ENCODE measurements around the gene SEMA5A. TPM values are rescaled to one million over a fixed set of nuclear protein-coding genes. Genes with fewer than 3 reads are reported as not detected.

The SEMA5A gene
- polyA plus RNA-seq, 1 of the 3 experiments (the other 2 are of a cell fraction) = 0.58 TPM

DNA sequence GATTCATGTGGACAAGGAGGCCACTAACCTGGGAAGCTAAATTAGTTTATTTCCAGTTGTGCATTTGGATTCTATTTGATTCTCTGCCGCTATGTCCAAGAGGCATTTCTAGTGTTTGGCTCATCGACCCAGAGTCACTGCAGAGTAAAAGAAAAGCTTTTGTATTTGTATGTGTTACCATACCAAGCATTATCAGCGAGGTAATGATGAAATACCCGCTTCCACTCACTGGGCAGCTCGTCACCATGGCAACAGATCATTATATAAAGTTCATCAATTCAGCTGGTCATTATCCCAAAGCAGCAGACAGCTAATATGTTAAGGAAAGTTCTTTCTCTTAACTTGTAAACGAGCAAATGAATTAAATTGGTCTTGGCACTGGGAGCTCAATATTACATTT, 380.3 kb downstream of the SEMA5A start:
- DNase-seq = no peak
- CTCF ChIA-PET = interaction anchor here (1.0 to 2.7 kb wide), 4 partner anchors 9 to 42 kb away, joined by 3 to 11 read pairs (median 4); no protein-coding TSS in a partner anchor

DNA sequence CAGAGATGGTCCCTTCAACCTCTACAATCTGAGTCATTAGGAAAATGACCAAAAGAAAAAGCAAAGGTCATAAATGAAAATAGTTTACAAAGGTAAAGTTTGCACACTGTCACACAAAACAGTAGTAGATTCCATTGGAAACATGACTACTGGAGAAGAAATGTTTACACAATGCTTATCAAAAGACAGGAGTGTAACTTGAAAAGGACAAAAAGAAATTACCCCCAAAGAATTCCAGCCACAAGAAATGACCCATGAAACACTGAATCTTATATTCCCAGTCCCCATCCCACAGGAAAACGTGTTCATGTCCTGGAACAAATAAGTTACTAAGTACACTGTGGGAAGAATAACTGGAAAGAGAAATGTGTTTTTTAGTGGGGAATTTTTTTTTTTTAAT, 385.1 kb downstream of the SEMA5A start:
- WGBS (ENCODE audit: low lambda C conversion rate) = 17% methylated on average over 1 of the region's 1 CpG
- Histone ChIP-seq H3K27ac (ENCODE audit: low read depth in 2 of 2, low read length in 1 of 2) (no peak overlapping the region), H3F3A (replicated peaks; ENCODE audit: insufficient read depth) (no peaks in the 10 kb centered on the region), H3K9ac (no peak overlapping the region), H3K79me2 (ENCODE audit: insufficient read depth) (no peaks in the 10 kb centered on the region), H2AFZ (ENCODE audit: low read depth) (no peak overlapping the region), H3K27me3 (ENCODE audit: insufficient read depth) (no peaks in the 10 kb centered on the region), H4K20me1 (ENCODE audit: insufficient read depth) (no peaks in the 10 kb centered on the region), H3K4me1 (ENCODE audit: control insufficient read depth in 1 of 2, insufficient read depth in 2 of 2, low read depth in 1 of 2, low read length in 1 of 2) (no peaks in the 10 kb centered on the region; a peak in 1 of 4 replicates), H3K36me3 (replicated peaks in 1 of 2; ENCODE audit: control insufficient read depth in 1 of 2, insufficient read depth in 2 of 2, low read length in 1 of 2) (no peaks in the 10 kb centered on the region), H3K4me3 (ENCODE audit: low read depth in 2 of 2, low read length in 1 of 2) (no peak overlapping the region), H3K4me2 (no peak overlapping the region), H3K9me2 (no peaks in the 10 kb centered on the region), H3K9me3 (no peaks in the 10 kb centered on the region)
- no peak for DNase-seq
- TF ChIP-seq TEAD4 (IDR thresholded peaks at IDR 0.05; ENCODE audit: borderline replicate concordance, insufficient read depth) (no peak), NFIC (IDR thresholded peaks at IDR 0.05; ENCODE audit: borderline replicate concordance) (no peak), YY1 (IDR thresholded peaks at IDR 0.05; ENCODE audit: low read depth) (no peak), RAD21 (IDR thresholded peaks at IDR 0.05; ENCODE audit: low read length) (no peak)
- TF ChIP-seq, protein P1, sequence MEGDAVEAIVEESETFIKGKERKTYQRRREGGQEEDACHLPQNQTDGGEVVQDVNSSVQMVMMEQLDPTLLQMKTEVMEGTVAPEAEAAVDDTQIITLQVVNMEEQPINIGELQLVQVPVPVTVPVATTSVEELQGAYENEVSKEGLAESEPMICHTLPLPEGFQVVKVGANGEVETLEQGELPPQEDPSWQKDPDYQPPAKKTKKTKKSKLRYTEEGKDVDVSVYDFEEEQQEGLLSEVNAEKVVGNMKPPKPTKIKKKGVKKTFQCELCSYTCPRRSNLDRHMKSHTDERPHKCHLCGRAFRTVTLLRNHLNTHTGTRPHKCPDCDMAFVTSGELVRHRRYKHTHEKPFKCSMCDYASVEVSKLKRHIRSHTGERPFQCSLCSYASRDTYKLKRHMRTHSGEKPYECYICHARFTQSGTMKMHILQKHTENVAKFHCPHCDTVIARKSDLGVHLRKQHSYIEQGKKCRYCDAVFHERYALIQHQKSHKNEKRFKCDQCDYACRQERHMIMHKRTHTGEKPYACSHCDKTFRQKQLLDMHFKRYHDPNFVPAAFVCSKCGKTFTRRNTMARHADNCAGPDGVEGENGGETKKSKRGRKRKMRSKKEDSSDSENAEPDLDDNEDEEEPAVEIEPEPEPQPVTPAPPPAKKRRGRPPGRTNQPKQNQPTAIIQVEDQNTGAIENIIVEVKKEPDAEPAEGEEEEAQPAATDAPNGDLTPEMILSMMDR (IDR thresholded peaks at IDR 0.05) = no peak
- TF ChIP-seq, protein P2, sequence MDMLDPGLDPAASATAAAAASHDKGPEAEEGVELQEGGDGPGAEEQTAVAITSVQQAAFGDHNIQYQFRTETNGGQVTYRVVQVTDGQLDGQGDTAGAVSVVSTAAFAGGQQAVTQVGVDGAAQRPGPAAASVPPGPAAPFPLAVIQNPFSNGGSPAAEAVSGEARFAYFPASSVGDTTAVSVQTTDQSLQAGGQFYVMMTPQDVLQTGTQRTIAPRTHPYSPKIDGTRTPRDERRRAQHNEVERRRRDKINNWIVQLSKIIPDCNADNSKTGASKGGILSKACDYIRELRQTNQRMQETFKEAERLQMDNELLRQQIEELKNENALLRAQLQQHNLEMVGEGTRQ (IDR thresholded peaks at IDR 0.05; ENCODE audit: borderline replicate concordance, low read depth, low read length) = no peak
- ChIA-PET POLR2A (no interaction called here), CTCF (no interaction called here)

More for the DNA sequence above, 380.3 kb downstream of the SEMA5A start:
- Histone ChIP-seq H3K79me2 (ENCODE audit: insufficient read depth) (no peaks in the 10 kb centered on the region), H3K9ac (no peak overlapping the region), H2AFZ (ENCODE audit: low read depth) (no peak overlapping the region), H3K36me3 (replicated peaks in 1 of 2; ENCODE audit: control insufficient read depth in 1 of 2, insufficient read depth in 2 of 2, low read length in 1 of 2) (no peaks in the 10 kb centered on the region), H3F3A (replicated peaks; ENCODE audit: insufficient read depth) (no peaks in the 10 kb centered on the region), H3K27me3 (ENCODE audit: insufficient read depth) (no peaks in the 10 kb centered on the region), H4K20me1 (ENCODE audit: insufficient read depth) (no peaks in the 10 kb centered on the region), H3K9me3 (no peaks in the 10 kb centered on the region), H3K4me1 (ENCODE audit: control insufficient read depth in 1 of 2, insufficient read depth in 2 of 2, low read depth in 1 of 2, low read length in 1 of 2) (peaks cover 0 to 2% of the 10 kb centered on the region in 2 experiments; a peak in 2 of 4 replicates), H3K4me2 (no peak overlapping the region), H3K27ac (ENCODE audit: low read depth in 2 of 2, low read length in 1 of 2) (no peak overlapping the region), H3K4me3 (ENCODE audit: low read depth in 2 of 2, low read length in 1 of 2) (no peak overlapping the region), H3K9me2 (no peaks in the 10 kb centered on the region)
- 63% methylated on average over 6 of the region's 6 CpGs for WGBS (ENCODE audit: low lambda C conversion rate)
- TF ChIP-seq POLR2AphosphoS5 (IDR thresholded peaks at IDR 0.05; ENCODE audit: low read depth, low read length) (no peak), MEF2A (IDR thresholded peaks at IDR 0.05; ENCODE audit: borderline replicate concordance, low read depth) (no peak)
- POLR2A ChIA-PET = no interaction called here

DNA sequence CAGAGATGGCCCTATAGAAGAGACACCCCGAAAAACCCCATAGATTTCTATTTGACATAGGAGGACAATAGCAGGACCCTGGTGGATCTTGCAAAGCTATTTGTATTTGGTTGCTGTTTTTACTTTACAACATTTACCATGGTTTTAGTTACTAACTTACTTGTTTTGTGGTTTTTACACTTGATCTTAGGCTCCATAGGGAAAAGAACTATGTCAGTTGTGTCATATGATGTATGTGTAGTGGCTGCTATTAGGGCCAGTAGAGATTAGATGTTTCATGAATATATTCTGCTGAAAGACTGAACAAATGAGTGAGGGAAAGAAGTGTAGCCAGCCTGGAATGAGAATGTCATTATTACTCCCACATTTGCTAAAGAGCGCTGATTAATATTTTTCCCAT, 388.1 kb downstream of the SEMA5A start:
- no peaks in the 10 kb centered on the region for H3K79me2 ChIP-seq (ENCODE audit: insufficient read depth)
- no peaks in the 10 kb centered on the region for H3K9me2 ChIP-seq
- no peak overlapping the region for H3K4me2 ChIP-seq
- no peak for DNase-seq
- no peaks in the 10 kb centered on the region for H3F3A ChIP-seq (replicated peaks; ENCODE audit: insufficient read depth)
- H3K36me3 ChIP-seq (replicated peaks in 1 of 2; ENCODE audit: control insufficient read depth in 1 of 2, insufficient read depth in 2 of 2, low read length in 1 of 2) = no peaks in the 10 kb centered on the region
- no peaks in the 10 kb centered on the region for H3K27me3 ChIP-seq (ENCODE audit: insufficient read depth)
- WGBS (ENCODE audit: low lambda C conversion rate) = 71% methylated on average over 2 of the region's 2 CpGs
- POLR2A ChIA-PET = no interaction called here
- no peaks in the 10 kb centered on the region for H4K20me1 ChIP-seq (ENCODE audit: insufficient read depth)
- no peak overlapping the region for H3K27ac ChIP-seq (ENCODE audit: low read depth in 2 of 2, low read length in 1 of 2)
- no peak overlapping the region for H3K9ac ChIP-seq
- H2AFZ ChIP-seq (ENCODE audit: low read depth) = no peak overlapping the region
- CTCF ChIA-PET = interaction anchor here (1.0 to 2.1 kb wide), 2 partner anchors 9 to 369 kb away, joined by 3 to 11 read pairs; no protein-coding TSS in a partner anchor
- no peak overlapping the region for H3K4me3 ChIP-seq (ENCODE audit: low read depth in 2 of 2, low read length in 1 of 2)
- H3K9me3 ChIP-seq = no peaks in the 10 kb centered on the region
- H3K4me1 ChIP-seq (ENCODE audit: control insufficient read depth in 1 of 2, insufficient read depth in 2 of 2, low read depth in 1 of 2, low read length in 1 of 2) = no peaks in the 10 kb centered on the region; a peak in 1 of 4 replicates
- TF ChIP-seq RAD21 (IDR thresholded peaks at IDR 0.05; ENCODE audit: low read length) (no peak), NFIC (IDR thresholded peaks at IDR 0.05; ENCODE audit: borderline replicate concordance) (no peak), FOXM1 (IDR thresholded peaks at IDR 0.05; ENCODE audit: low read depth) (no peak), EP300 (IDR thresholded peaks at IDR 0.05; ENCODE audit: borderline replicate concordance in 1 of 2, low read depth in 1 of 2, low read length in 1 of 2) (no peak), POLR2AphosphoS5 (IDR thresholded peaks at IDR 0.05; ENCODE audit: low read depth, low read length) (no peak), EZH2phosphoT487 (IDR thresholded peaks at IDR 0.05; ENCODE audit: borderline replicate concordance, low read depth) (no peak), GABPA (IDR thresholded peaks at IDR 0.05; ENCODE audit: low read depth) (no peak), TEAD4 (IDR thresholded peaks at IDR 0.05; ENCODE audit: borderline replicate concordance, insufficient read depth) (no peak), JUND (IDR thresholded peaks at IDR 0.05) (no peak)
- TF ChIP-seq, protein P3, sequence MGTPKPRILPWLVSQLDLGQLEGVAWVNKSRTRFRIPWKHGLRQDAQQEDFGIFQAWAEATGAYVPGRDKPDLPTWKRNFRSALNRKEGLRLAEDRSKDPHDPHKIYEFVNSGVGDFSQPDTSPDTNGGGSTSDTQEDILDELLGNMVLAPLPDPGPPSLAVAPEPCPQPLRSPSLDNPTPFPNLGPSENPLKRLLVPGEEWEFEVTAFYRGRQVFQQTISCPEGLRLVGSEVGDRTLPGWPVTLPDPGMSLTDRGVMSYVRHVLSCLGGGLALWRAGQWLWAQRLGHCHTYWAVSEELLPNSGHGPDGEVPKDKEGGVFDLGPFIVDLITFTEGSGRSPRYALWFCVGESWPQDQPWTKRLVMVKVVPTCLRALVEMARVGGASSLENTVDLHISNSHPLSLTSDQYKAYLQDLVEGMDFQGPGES (IDR thresholded peaks at IDR 0.05; ENCODE audit: low read depth, low read length) = no peak
- TF ChIP-seq, protein P2 (IDR thresholded peaks at IDR 0.05; ENCODE audit: borderline replicate concordance, low read depth, low read length) = no peak
- TF ChIP-seq, protein P4, sequence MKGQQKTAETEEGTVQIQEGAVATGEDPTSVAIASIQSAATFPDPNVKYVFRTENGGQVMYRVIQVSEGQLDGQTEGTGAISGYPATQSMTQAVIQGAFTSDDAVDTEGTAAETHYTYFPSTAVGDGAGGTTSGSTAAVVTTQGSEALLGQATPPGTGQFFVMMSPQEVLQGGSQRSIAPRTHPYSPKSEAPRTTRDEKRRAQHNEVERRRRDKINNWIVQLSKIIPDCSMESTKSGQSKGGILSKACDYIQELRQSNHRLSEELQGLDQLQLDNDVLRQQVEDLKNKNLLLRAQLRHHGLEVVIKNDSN (IDR thresholded peaks at IDR 0.05; ENCODE audit: borderline replicate concordance, low read depth) = no peak
